Measurements from ENCODE around the gene CHCHD10. TPM values are rescaled to one million over a fixed set of nuclear protein-coding genes. Genes with fewer than 3 reads are reported as not detected.

Gene CHCHD10
- total and polyA plus RNA-seq, 4 donors = 16.6 to 174 (median 82.5) TPM

GRCh38 chr22:23793326-23793725 is 25.6 kb upstream of the CHCHD10 start:
- Histone ChIP-seq H3K27me3 (ENCODE audit: control insufficient read depth in 3 of 3, insufficient read depth in 3 of 3, low read length in 2 of 3) (no peaks in the 10 kb centered on the region), H3K4me3 (no peak overlapping the region), H3K9ac (ENCODE audit: insufficient read depth in 1 of 2, low read length in 2 of 2) (no peak overlapping the region), H3K27ac (ENCODE audit: low read depth in 1 of 2, low read length in 1 of 2) (no peak overlapping the region), H3K36me3 (ENCODE audit: control insufficient read depth in 4 of 4, insufficient read depth in 4 of 4, low read length in 4 of 4) (peaks cover 14 to 44% (median 40%) of the 10 kb centered on the region in 4 donors), H3K4me1 (ENCODE audit: control insufficient read depth in 5 of 5, insufficient read depth in 5 of 5, low read length in 5 of 5) (peaks cover 0 to 24% (median 4%) of the 10 kb centered on the region in 5 donors), H3K9me3 (ENCODE audit: control insufficient read depth in 4 of 4, insufficient read depth in 3 of 4, low read length in 3 of 4) (no peaks in the 10 kb centered on the region)
- DNase-seq = no peak
- no peak for TF ChIP-seq CTCF (IDR thresholded peaks at IDR 0.05; ENCODE audit: control extremely low read depth, extremely low read depth)
- WGBS, 2 donors = 90 to 93% methylated on average over 8 of the region's 8 CpGs
- no peak for ATAC-seq (ENCODE audit: insufficient read depth, low FRiP score)

- no peak for TF ChIP-seq CTCF (IDR thresholded peaks at IDR 0.05; ENCODE audit: control extremely low read depth, extremely low read depth)
- Histone ChIP-seq H3K9ac (ENCODE audit: insufficient read depth in 1 of 2, low read length in 2 of 2) (no peak overlapping the region), H3K4me3 (no peak overlapping the region), H3K27ac (ENCODE audit: low read depth in 1 of 2, low read length in 1 of 2) (no peak overlapping the region), H3K4me1 (ENCODE audit: control insufficient read depth in 5 of 5, insufficient read depth in 5 of 5, low read length in 5 of 5) (peaks cover 0 to 33% (median 4%) of the 10 kb centered on the region in 5 donors), H3K36me3 (ENCODE audit: control insufficient read depth in 4 of 4, insufficient read depth in 4 of 4, low read length in 4 of 4) (peaks cover 14 to 39% (median 35%) of the 10 kb centered on the region in 4 donors), H3K9me3 (ENCODE audit: control insufficient read depth in 4 of 4, insufficient read depth in 3 of 4, low read length in 3 of 4) (no peaks in the 10 kb centered on the region), H3K27me3 (ENCODE audit: control insufficient read depth in 3 of 3, insufficient read depth in 3 of 3, low read length in 2 of 3) (no peaks in the 10 kb centered on the region)
- ATAC-seq (ENCODE audit: insufficient read depth, low FRiP score) (no peak), DNase-seq (no peak)
- 90 to 94% methylated on average over 25 of the region's 25 CpGs for WGBS, 2 donors
Measured at GRCh38 chr22:23791738-23792645, 24.2 kb upstream of the CHCHD10 start.

GRCh38 chr22:23790819-23791737 is 23.3 kb upstream of the CHCHD10 start:
- ATAC-seq (ENCODE audit: insufficient read depth, low FRiP score) = no peak
- peaks cover 0 to 38% (median 9%) of the 10 kb centered on the region in 5 donors for H3K4me1 ChIP-seq (ENCODE audit: control insufficient read depth in 5 of 5, insufficient read depth in 5 of 5, low read length in 5 of 5)

More at GRCh38 chr22:23790819-23791737, 23.3 kb upstream of the CHCHD10 start:
- no peak for TF ChIP-seq CTCF (IDR thresholded peaks at IDR 0.05; ENCODE audit: control extremely low read depth, extremely low read depth)
- DNase-seq = peak in 1 of 3 donors; percentile 53
- Histone ChIP-seq H3K9me3 (ENCODE audit: control insufficient read depth in 4 of 4, insufficient read depth in 3 of 4, low read length in 3 of 4) (no peaks in the 10 kb centered on the region), H3K27me3 (ENCODE audit: control insufficient read depth in 3 of 3, insufficient read depth in 3 of 3, low read length in 2 of 3) (no peaks in the 10 kb centered on the region), H3K4me3 (no peak overlapping the region), H3K27ac (ENCODE audit: low read depth in 1 of 2, low read length in 1 of 2) (no peak overlapping the region), H3K9ac (ENCODE audit: insufficient read depth in 1 of 2, low read length in 2 of 2) (peak overlapping the region; percentile 9 to 17), H3K36me3 (ENCODE audit: control insufficient read depth in 4 of 4, insufficient read depth in 4 of 4, low read length in 4 of 4) (peaks cover 14 to 34% (median 30%) of the 10 kb centered on the region in 4 donors)
- WGBS, 2 donors = 81 to 85% methylated on average over 11 of the region's 11 CpGs

Data from lung (tissue), 12 donors.